ENCODE measurements around the gene TSSC4. TPM values are rescaled to one million over a fixed set of nuclear protein-coding genes. Genes with fewer than 3 reads are reported as not detected.

The TSSC4 gene
- total RNA-seq, 4 donors from 2014 or later = 37.5 to 62.3 (median 45.1) TPM

DNA sequence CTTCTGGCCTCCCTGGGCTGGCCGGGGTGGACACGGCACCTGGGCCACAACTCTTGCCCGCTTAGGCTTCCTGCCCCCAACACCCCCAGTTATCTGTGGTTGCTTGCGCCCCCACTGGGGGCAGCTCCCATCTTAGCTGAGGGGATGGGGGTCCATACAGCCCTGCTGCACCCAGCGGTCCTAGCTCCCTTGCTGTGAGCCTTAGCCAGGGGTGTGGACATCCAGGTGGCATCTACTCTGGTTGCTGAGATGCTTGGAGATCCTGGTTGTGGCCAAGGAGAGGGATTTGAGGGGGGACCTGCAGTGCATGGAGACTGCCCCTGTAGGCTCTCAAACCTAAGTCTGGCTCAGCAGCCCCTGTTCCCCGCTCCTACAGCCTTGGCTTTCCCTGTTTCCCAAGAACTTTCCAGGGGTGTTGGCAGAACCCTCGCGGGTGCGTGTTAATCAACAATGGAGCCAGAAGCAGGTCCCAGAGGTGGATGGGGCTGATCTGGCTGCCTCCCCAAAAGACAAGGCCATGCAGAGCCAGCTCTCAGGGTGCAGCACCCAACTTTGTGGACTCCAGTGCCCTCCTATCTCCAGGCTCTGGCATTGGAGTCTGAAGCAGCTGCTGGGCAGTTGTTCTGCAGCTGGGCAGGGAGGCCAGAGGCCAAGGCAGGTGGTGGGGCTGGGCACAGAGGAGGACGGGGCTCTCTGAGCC, 47.6 kb downstream of the TSSC4 start:
- Histone ChIP-seq H3K4me3 (replicated peaks in 1 of 3) (no peak overlapping the region), H3K27ac (peak overlapping the region in 1 of 3 donors; percentile 43), H3K9me3 (no peaks in the 10 kb centered on the region), H3K27me3 (no peaks in the 10 kb centered on the region), H3K4me1 (peaks cover 24 to 33% of the 10 kb centered on the region in 2 donors), H3K36me3 (no peaks in the 10 kb centered on the region)
- TF ChIP-seq, protein P1, sequence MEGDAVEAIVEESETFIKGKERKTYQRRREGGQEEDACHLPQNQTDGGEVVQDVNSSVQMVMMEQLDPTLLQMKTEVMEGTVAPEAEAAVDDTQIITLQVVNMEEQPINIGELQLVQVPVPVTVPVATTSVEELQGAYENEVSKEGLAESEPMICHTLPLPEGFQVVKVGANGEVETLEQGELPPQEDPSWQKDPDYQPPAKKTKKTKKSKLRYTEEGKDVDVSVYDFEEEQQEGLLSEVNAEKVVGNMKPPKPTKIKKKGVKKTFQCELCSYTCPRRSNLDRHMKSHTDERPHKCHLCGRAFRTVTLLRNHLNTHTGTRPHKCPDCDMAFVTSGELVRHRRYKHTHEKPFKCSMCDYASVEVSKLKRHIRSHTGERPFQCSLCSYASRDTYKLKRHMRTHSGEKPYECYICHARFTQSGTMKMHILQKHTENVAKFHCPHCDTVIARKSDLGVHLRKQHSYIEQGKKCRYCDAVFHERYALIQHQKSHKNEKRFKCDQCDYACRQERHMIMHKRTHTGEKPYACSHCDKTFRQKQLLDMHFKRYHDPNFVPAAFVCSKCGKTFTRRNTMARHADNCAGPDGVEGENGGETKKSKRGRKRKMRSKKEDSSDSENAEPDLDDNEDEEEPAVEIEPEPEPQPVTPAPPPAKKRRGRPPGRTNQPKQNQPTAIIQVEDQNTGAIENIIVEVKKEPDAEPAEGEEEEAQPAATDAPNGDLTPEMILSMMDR (IDR thresholded peaks at IDR 0.05) = no peak
- no peak for TF ChIP-seq POLR2A (IDR thresholded peaks at IDR 0.05)
- no peak for DNase-seq
- 85 to 97% methylated on average over 7 to 8 of the region's 10 CpGs for WGBS, 2 donors
- intact Hi-C loops (cut with DNase I) = no loop called here

DNA sequence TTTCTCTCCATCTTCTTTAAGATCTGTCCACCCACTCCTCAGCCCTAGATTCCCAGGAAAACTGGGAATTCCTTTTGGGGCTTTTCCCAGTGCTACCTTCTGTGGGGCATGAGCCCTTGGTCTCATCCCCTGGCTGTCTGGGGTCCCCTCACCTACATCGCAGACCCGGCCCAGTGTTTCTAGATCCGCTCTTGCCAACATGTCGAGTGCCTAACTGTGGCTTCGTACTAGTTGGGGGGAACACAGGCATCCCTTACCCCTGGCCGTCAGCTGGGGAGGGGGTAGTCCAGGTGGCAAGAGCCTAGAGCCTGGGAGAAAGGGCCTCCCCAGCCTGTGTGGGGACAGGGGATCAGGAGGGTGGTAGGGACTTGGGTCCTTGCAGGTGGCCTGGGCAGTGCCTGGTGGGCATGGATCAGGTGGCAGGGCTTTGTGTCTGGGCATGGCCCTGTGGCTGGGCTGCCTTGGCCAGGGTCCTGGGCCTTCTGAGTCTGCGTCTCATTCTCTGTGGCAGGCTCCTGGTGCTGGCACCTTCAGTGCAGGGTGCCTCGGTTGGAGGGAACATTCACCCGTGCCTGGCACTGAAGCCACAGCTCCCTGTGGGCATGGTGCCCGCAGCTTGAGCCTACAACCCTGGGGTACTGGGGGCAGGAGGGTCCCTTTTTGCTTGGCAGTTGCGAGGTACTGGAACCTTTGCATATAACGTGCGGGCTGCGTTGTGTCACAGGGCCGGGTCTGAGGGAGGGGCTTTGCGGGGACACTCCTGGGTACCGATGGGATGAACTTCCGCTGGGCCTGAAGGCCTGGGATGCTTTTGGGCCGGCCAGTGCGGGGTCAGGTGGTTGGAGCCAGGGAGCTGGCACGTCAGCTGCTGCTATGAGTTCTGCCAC, 48.4 kb downstream of the TSSC4 start:
- TF ChIP-seq, protein P1 (IDR thresholded peaks at IDR 0.05) = no peak
- TF ChIP-seq POLR2A (IDR thresholded peaks at IDR 0.05) = no peak
- Histone ChIP-seq H3K36me3 (no peaks in the 10 kb centered on the region), H3K4me1 (peaks cover 24 to 28% of the 10 kb centered on the region in 2 donors), H3K27ac (no peak overlapping the region), H3K4me3 (replicated peaks in 1 of 3) (no peak overlapping the region), H3K9me3 (no peaks in the 10 kb centered on the region), H3K27me3 (no peaks in the 10 kb centered on the region)
- WGBS, 2 donors = 93 to 95% methylated on average over 11 to 17 of the region's 21 CpGs
- intact Hi-C loops (cut with DNase I) = no loop called here
- no peak for DNase-seq

DNA sequence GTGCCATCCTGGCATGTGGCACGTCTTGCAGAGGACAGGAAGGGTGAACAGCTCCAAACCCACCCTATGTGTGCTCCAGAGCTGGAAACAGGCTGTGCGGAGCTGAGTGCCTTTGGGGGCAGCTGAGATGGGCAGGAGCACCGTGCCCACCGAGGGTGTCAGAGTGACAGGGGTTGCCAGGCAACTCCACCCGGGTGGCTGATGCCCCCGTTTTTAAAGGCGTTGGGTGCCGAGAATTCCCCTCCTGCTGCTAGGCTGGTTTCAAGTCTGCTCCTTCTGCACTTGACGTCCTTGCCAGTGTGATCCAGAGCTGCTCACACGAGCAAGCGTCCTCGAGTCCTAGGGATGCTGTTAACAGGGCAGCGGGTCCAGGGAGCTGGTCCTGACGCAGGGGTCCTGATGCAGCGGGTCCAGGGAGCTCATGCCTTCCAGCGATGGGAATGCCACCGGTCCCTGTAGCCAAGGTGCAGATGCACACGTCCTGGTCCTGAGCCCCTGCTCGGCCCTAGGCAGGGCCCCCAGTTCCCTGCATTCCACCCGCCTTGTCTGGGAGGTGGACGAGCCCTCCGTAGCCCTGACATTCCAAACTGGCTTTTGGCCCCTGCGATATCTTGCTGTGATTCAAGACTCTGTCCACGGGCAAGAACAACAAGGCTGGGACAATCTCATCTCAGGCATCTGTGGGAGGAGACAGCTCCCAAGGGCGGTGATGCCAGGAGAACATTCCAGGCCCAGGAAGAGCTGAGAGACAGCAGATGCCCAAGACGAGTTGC, 49.2 kb downstream of the TSSC4 start:
- H3K27ac ChIP-seq = no peak overlapping the region
- WGBS, 2 donors = 89 to 96% methylated on average over 5 to 23 of the region's 26 CpGs
- no peak overlapping the region for H3K4me3 ChIP-seq (replicated peaks in 1 of 3)
- intact Hi-C loops (cut with DNase I) = no loop called here
- TF ChIP-seq, protein P1 (IDR thresholded peaks at IDR 0.05) = no peak
- no peak for TF ChIP-seq POLR2A (IDR thresholded peaks at IDR 0.05)
- no peaks in the 10 kb centered on the region for H3K27me3 ChIP-seq
- DNase-seq = no peak
- peaks cover 24% of the 10 kb centered on the region in 2 donors for H3K4me1 ChIP-seq
- no peaks in the 10 kb centered on the region for H3K9me3 ChIP-seq
- H3K36me3 ChIP-seq = no peaks in the 10 kb centered on the region

DNA sequence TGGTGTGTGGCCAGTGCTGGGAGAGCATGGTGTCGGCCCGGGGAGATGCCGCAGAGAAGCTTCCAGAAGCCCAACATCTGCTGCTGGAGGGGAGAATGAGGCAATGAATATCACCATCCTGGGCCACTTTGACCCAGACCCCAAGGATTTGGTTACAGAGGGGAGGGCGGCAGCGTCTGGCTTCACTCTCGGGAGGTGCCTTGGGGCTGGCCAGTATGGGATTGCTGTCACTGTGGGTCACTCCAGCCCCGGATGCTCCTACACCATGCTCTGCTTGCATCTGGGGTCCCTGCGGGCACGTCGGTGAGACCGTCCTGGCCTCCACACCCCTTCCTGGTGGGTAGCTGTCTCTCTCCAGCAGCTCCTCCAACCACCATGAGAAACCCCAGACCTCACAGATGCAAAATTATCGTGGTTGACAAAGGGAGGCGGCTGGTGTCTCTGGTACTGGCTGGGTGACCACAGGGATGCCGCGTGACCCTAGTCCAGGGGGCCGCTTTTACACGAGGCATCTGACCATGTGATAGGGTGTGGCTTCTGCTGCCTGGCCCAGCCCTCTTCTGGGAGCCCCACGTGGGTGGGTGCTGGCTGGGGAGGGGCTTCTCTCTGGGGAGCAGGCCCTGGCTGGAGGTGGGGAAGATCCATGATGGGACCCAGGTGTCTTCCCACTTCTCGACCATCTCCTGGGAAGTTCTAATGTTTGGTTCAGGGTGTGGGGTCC, 49.9 kb downstream of the TSSC4 start:
- intact Hi-C loops (cut with DNase I) = no loop called here
- H3K27ac ChIP-seq = no peak overlapping the region
- DNase-seq = no peak

More for the DNA sequence above, 49.9 kb downstream of the TSSC4 start:
- no peaks in the 10 kb centered on the region for H3K27me3 ChIP-seq
- H3K36me3 ChIP-seq = no peaks in the 10 kb centered on the region
- peaks cover 24% of the 10 kb centered on the region in 2 donors for H3K4me1 ChIP-seq
- TF ChIP-seq POLR2A (IDR thresholded peaks at IDR 0.05) = no peak
- TF ChIP-seq, protein P1 (IDR thresholded peaks at IDR 0.05) = no peak
- 84 to 88% methylated on average over 13 to 16 of the region's 19 CpGs for WGBS, 2 donors
- no peak overlapping the region for H3K4me3 ChIP-seq (replicated peaks in 1 of 3)
- no peaks in the 10 kb centered on the region for H3K9me3 ChIP-seq
